CD1c-positive myeloid dendritic cell (primary cell): ENCODE data around the gene SPEN.
"Not testable (repeated sequence)": the region's sequence is repeated elsewhere in the genome, so short reads cannot be mapped to it uniquely, and the experiment has no call there.

Source experiments
- DNase-seq: peaks from one replicate; pipeline ENCODE4 v3.0.0-alpha.2; 2016; ENCODE audit errors: extremely low spot score

SPEN gene

DNA sequence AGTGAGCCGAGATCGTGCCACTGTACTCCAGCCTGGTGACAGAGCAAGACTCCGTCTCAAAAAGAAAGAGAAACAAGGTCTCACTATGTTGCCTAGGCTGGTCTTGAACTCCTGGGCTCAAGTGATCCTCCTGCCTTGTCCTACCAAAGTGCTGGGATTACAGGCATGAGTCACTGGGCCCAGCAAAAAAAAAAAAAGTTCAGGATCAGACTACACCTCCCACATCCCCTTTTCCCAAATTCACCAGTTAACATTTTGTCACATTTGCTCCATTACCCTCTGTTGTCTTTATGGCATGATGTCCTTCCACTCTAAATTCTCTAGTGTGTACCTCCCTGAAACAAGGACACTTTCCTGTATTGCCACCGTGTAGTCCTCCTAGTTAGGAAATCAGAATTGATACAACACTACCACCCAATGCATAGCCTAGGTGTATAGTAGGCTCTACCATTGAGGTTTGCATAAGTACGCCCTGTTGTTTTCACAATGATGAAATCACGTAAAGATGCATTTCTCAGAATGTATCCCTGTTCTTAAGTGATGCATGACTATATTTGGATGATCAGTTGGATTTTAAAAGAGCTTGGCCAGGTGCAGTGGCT is 10.7 kb downstream of the SPEN start:
- no peak for DNase-seq

DNA sequence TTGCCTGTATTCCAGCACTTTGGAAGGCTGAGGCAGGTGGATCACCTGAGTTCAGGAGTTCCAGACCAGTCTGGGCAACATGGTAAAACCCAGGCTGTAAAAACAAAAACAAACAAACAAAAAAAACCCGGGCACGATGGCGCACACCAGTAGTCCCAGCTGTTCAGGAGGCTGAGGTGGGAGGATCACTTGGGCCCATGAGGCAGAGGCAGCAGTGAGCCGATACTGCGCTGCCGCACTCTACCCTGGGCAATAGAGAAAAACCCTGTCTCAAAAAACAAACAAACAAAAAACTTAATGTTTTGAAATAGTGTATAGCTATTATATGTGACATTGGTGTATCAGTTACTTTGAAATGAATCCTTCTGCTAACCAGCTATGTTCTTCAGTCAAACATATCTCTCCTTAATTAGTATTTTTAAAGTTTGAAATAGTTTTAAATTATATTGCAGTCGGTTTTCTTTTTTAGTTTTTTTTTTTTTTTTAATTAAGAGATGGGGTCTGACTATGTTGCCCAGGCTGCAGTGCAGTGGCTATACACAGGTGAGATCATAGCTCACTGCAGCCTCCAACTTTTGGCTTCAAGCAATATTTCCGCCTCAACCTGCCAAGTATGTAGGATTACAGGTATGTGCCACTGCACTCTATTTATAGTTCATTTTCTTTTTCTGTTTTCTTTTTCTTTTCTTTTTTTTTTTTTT is 11.3 kb downstream of the SPEN start:
- DNase-seq = no peak

DNA sequence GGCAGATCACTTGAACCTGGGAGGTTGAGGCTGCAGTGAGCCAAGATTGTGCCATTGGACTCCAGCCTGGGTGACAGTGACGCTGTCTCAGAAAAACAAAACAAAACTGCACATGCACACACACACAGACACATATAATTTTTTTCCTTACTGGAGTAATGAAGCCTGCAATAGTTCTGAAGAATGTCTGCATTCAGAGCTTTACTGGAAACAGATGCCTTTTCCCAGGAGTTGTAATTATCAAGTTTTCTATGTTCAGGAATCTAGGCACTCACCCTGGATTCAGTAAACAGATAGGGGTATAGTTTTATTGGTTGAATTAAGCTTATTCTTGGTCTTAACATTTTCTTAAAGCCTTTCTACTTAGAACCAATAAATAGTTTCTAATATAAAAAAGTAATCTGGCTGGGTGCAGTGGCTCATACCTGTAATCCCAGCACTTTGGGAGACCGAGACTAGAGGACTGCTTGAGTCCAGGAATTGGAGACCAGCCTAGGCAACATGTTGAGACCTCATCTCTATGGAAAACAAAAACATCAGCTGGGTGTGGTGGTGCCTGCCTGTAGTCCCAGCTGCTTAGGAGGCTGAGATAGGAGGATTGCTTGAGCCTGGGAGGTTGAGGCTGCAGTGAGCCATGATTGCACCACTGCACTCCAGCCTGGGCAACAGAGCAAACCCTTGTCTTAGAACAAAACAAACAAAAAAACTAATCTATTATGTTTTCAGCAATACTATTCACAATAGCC is 15.8 kb downstream of the SPEN start:
- DNase-seq = no peak

DNA sequence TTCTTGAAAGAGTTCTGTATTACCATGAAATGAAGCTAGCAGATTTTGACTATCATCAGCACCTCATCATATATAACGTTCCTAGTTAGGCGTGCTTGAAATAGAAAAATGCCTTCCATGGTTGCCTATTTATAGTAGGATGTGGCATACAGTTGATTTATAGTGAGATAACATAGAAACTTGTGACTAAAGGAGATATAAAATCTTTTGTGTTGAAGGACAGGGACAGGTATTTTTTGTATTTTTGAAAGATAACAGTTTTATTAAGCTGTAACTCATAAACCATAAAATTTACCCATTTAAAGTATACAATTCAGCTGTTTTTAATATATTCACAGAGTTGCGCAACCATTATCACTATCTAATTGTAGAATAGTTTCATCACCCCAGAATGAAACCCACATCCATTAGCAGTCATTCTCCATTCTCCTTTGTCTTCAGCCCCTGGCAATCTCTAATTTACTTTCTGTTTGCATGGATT is 19.3 kb downstream of the SPEN start:
- peak; percentile 24 for DNase-seq

DNA sequence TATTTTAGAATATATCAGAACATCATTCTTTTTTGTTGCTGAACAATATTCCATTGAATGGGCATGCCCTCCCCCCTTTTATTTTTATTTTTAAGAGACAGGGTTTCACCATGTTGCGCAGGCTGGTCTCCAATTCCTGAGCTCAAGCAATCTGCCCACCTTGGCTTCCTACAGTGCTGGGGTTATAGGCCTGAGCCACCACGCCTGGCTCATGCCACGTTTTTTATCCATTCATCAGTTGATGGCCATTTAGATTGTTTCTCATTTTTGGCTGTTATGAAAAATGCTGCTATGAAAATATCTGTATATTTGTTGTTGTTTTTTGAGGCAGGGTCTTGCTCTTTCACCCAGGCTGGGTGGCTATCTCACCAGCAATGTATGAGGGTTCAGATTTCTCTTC is 19.8 kb downstream of the SPEN start:
- no peak for DNase-seq

DNA sequence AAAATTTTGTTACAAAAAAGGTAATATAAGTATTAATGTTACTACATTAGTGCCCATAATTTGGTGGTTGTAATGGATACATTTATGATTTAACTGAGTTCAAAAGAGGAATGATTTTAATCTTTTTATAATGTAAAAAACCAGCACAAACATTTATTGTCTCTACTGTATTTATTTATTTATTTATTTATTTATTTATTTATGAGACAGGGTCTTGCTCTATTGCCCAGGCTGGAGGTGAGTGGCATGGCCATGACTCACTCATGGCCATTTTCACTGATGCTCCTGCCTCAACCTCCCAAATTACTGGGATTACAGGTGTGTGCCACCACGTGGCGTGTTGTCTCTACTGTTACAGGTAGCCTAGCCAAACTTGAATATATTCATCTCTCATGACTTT is 21.9 kb downstream of the SPEN start:
- DNase-seq = no peak

DNA sequence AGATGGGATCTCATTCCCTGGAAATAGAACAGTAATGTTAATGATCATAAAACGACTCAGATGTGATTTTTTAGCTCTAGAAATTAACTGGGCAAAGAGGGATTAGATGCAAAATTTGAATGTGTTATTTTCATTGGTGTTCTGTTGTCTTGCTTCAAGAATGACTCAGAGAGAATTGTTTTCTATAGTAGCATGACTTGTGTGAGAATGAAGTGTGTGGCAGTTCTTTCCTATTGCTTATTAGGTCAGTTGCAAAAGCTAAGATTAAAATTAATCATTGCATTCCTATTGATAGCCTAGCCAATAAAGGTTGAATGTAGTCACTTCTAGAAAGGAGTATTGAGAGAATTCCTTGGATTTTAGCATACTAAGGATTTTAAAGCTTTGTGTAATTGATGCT is 22.9 kb downstream of the SPEN start:
- no peak for DNase-seq

DNA sequence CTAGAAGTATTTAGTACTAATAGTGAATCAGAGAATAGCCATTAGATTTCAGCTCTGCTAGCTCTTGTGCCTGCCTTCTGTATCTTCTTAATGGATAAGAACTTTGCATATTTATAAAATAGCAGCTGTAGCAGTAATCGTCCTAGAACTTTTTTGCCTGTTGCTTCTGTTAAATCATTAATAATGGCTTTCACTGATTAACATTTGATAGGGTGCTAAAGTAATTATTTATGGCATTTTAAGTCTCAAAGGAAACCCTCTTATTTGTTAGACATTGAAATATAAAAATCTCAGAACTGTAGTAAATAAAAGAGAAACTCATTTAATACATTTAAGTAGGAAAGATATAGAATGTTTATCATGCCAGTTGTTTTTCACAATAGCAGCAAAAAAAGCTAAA is 27.0 kb downstream of the SPEN start:
- DNase-seq = no peak

DNA sequence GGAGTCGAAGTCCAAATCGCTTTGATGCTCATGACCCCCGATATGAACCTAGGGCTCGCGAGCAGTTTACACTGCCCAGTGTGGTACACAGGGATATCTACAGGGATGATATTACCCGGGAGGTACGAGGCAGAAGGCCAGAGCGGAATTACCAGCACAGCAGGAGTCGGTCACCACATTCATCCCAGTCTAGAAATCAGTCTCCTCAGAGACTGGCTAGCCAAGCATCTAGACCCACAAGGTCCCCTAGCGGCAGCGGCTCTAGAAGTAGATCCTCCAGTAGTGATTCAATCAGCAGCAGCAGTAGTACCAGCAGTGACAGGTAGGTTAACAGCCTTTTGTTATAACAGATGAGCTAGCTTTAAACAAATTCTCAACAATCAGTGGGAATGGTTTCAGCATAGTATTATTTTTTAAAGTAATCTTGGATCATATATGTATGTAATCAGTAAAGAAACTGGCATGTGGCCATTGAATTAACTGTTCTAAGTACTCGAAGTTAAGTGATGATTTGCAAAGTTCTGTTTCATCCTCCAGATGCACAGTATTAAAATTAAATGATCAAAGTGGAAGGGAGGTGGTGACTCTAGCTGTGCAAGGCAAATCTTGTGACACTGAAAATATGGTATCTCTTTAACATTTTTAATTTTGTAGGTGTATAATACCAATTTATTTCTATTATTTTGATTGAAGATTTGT is 29.0 kb downstream of the SPEN start:
- DNase-seq = no peak

DNA sequence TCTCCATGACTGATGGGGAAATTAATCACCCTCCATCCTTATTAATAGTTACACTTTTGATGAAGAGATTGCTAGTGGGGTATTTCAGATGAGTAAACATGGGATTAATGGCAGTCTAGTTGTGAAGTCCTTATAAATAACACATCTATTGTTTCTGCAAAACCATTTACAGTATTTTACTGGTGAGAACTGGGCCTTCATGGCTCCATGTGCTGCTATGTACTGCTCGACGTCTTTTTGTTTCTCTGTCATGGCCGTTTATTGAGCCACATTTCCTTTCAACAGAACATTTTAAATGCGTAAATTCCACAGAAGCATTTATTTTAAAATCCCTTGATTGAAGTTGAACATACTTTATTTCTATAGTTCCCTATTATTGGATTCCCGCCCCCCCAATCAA is 34.5 kb downstream of the SPEN start:
- no peak for DNase-seq

DNA sequence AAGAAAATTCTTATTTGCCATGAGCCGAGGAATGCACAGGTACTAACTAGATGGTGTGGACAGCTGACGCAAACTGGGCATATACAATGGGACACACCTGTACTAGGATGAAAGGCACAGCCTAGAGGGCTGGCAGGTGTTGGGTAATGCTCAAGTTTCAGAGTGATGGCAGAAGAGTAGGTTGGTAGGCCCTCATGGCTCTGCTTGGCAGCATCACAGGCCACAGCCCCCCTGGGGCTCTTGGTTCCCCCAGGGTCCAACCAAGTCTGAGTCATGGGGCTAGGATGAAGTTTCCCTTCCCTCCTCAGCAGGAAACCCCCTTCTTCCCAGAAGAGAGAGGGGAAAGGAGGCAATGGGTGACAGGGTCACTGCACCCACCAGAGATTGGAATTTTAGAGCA is 35.2 kb downstream of the SPEN start:
- peak; percentile 29 for DNase-seq

DNA sequence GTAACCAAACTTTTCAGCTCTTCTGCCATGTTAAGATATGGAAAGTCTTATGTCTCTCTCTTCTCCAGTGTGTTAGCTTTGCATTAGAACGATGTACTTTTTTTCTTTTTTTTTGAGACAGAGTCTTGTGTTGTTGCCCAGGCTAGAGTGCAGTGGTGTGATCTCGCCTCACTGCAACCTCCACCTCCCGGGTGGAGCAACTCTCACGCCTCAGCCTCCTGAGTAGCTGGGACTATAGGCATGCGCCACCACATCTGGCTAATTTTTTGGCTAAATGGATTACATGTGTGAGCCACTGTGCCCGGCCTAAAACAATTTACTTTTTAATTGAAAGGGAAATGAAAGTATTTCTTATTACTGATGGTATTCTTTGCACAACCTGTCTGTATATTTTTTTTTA is 35.8 kb downstream of the SPEN start:
- DNase-seq = peak; percentile 9

DNA sequence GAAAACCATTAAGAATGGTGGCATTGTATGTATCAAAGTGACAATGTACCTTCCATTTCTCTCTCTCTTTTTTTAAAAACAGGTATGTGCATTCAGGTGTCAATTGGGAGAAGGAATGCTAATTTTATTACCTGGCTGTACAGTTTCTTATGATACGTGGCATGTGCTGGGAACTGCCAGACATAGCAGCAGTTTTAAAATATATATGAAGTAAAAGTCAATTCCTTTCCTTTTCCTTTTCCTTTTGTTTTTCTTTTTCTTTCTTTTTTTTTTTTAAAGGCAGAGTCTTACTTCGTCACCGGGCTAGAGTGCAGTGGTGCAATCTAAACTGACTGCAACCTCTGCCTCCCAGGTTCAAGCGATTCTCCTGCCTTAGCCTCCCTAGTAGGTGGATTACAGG is 37.0 kb downstream of the SPEN start:
- DNase-seq = no peak

DNA sequence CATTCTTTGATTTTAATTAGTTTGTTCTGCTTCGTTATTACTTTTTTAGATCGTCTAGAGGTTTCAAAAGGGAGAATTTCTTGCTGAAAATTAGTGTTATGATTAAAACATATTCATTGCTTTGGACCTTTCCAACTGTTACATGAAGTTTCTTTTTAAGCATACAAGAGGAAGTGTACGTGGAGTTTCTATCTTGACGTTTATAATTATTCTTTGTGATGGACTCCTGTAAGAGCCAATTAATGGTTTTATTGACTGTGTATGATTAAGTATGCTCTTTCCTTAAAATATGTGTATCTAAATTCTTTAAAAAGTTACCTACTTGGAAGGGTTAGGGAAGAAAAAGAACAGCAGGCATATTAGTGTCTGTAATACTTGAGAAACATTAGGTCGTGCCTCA is 37.8 kb downstream of the SPEN start:
- peak; percentile 19 for DNase-seq

DNA sequence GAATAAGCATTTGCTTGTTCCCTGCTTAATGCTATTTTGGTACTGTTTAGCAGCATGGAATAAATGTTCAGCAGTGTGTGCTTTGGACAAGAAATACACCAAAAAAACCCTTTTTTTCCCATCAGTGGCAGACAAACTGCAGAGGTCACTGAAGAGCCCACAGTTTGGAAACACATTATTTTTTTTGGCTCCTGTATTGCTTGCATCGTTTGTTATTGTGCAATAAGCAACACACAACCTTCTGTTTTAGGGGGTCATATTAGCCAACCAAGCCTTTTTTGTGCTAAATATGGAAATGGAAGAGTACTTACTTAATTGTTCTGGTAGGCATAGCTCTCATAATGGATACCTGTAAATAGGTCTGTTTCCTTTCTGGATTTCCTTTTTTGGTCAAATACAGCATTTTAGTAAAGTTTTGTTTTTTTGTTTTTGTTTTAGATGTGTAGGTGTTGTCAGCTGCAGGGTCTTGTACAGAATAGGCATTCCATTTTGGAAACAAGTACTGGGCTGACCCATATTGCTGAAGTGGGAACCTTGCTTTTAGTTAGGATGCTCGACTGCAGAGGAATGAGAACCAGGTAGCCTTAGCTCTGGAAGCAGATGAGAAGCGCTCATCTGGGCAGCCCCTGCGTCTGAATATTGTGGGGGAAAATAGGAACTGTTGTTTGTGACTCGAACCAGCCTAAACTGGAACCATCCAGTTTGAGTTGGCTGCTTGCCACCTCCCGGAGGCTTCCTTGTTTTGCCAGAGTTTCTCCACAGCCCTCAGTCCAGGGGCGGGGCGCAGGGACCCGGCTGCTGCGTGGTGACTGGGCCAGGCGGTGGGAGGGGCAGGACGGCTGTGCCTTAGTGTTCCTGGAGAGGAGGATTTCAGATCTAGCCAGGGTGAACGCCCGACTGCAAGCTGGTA is 38.4 kb downstream of the SPEN start:
- DNase-seq = peak; percentile 97

DNA sequence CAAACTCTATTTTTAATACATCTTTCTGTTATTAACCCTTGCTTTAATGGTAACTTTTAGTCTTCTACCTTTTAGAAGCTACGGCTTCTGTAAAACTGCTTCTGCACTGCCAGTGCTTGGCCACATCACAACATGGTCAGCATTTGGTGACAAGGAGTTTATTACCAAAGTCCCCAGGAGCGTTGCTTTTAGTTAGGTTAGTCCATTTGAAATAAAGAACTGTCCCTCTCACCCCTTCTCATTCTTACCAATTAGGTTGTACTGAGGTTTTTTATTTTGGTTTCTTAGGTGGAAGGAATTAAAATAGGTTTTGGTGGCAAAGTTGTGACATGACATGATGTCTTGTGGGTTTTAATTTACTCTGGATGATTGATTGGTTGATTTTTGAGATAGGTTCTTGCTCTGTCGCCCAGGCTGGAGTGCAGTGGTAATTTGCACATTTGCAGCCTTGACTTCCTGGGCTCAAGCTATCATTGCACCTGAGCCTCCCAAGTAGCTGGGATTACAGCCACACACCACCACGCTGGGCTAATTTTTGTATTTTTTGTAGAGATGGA is 39.2 kb downstream of the SPEN start:
- DNase-seq = no peak

DNA sequence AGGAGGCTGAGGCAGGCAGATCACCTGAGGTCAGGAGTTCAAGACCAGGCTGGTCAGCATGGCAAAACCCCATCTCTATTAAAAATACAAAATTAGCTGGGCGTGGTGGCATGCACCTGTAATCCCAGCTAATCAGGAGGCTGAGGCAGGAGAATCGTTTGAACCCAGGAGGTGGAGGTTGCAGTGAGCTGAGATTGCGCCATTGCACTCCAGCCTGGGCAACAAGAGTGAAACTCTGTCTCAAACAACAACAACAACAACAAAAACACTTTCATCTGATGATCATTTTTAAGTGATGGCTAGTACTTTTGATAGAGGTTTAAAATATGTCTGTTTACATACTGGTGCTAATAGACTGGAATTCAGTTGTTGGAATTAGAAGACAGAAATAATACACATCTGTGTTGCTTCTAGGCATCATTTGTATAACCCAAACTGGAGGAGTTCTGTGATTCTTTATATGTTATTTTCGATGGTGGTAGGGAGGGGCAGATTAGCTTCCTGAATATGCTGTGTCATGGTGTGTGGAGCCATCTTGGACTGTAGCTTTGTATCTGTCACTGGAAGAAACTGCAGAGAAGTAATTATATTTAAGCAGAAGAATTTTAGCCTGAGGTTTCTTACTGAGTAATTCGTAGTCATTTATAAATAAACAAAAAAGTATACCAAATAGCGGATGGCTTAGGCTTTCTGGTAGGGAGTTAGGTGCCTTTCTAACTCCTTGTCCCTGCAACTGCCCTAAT is 45.5 kb downstream of the SPEN start:
- DNase-seq = peak; percentile 47

DNA sequence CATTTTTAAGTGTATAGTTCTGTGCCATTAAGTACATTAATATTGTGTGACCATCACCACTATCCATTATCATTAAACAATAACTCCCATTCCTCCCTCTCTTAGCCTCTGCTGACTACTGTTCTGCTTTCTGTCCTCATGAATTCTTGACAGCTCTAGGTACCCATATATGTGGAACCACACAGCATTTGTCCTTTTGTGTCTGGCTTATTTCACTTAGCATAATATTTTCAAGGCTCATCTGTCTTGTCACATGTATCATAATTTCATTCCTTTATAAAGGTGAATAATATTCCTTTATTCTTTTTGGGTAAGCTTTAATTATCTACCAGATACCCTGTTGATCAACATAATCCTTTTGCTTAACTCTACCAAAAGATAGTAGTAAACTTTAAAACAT is 47.7 kb downstream of the SPEN start:
- DNase-seq = no peak

DNA sequence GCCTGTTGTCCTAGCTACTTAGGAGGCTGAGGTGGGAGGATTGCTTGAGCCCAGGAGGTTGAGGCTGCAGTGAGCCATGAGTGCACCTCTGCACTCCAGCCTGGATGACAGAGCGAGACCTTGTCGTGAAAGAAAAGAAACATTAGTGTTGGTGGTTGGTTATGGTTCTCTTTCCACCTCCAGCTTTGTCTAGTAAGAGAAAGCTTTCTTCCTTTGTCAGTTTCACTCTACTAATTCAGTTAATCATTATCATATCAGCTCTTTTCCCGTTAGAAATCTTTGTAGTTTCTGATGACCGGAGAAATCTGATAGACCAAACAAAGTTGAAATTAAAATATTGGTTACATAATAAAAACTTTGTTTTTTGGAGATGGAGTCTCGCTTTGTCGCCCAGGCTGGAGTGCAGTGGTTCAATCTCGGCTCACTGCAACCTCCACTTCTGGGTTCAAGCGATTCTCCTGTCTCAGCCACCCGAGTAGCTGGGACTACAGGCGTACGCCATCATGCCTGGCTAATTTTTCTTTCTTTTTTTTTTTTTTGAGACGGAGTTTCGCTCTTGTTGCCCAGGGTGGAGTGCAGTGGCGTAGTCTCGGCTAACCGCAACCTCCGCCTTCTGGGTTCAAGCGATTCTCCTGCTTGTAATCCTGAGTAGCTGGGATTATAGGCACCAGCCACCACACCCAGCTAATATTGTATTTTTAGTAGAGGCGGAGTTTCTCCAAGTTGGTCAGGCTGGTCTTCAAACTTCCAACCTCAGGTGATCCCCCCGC is 49.5 kb downstream of the SPEN start:
- DNase-seq = not testable (repeated sequence)

DNA sequence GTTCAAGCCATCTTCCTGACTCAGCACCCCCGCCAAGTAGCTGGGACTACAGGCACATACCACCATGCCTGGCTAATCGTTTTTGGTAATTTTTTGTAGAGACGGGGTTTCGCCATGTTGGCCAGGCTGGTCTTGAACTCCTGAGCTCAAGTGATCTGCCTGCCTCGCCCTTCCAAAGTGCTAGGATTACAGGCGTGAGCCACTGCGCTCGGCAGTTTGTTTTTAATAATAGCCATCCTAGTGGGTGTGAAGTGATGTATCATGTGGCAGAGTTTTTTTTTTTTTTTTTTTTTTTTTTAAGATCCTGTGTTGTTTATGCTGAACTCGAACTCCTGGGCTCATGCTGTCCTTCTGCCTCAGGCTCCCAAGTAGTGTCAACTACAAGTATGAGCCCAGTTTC is 51.8 kb downstream of the SPEN start:
- no peak for DNase-seq
